WTC11 (cell line): Measurements from ENCODE around the gene CLEC16A. TPM values are rescaled to one million over a fixed set of nuclear protein-coding genes. Genes with fewer than 3 reads are reported as not detected.

Source experiments
- ATAC-seq: fragments of 200-7000 bp; cut with Tn5 transposase; 2 replicates; pipeline ENCODE4 v1.10.0; 2021; ENCODE audit warnings: mild to moderate bottlenecking, moderate library complexity
- CTCF ChIA-PET: fragments of 300-600 bp; sonication (Branson Sonifier 250); formaldehyde crosslinking; loops from one replicate; lab custom pipeline; 2021; ENCODE audit warnings: antibody characterized with exemption; lab: Charles Lee
- POLR2A ChIA-PET: fragments of 350-600 bp; sonication (Branson Sonifier 250); formaldehyde crosslinking; loops from one replicate; lab custom pipeline; 2021; ENCODE audit warnings: antibody characterized with exemption; lab: Charles Lee
- DNase-seq: peaks from one replicate; pipeline ENCODE4 v3.0.0; 2021; ENCODE audit warnings: low spot score
- H3K27ac Mint-ChIP-seq: 2 replicates; pipeline ENCODE4 v1.8.0; 2021; ENCODE audit warnings: mixed read lengths
- H3K27me3 Mint-ChIP-seq: 2 replicates; pipeline ENCODE4 v1.8.0; 2021; ENCODE audit warnings: low read depth, mild to moderate bottlenecking, moderate library complexity, mixed read lengths
- H3K36me3 Mint-ChIP-seq: 2 replicates; pipeline ENCODE4 v1.8.0; 2021; ENCODE audit warnings: mixed read lengths
- H3K4me1 Mint-ChIP-seq: 2 replicates; pipeline ENCODE4 v1.8.0; 2022; ENCODE audit warnings: mixed read lengths
- H3K4me3 Mint-ChIP-seq: 2 replicates; pipeline ENCODE4 v1.8.0; 2021; ENCODE audit warnings: mild to moderate bottlenecking, moderate library complexity, mixed read lengths
- H3K9me3 Mint-ChIP-seq: 2 replicates; pipeline ENCODE4 v1.8.0; 2021; ENCODE audit warnings: mixed read lengths
- ARID4B ChIP-seq: sonication (generic); formaldehyde crosslinking; IDR thresholded peaks from 2 replicates; pipeline ENCODE4 v1.8.0; 2023; ENCODE audit warnings: missing genetic modification reagents, mild to moderate bottlenecking, borderline replicate concordance
- ATF3 ChIP-seq: sonication (generic); formaldehyde crosslinking; conservative IDR thresholded peaks from 2 replicates; pipeline ENCODE4 v1.8.1; 2022; ENCODE audit warnings: mild to moderate bottlenecking, missing genetic modification reagents
- E2F1 ChIP-seq: sonication (generic); formaldehyde crosslinking; IDR thresholded peaks from 2 replicates; pipeline ENCODE4 v1.8.0; 2022; ENCODE audit warnings: mild to moderate bottlenecking, missing genetic modification reagents
- E2F4 ChIP-seq: sonication (generic); formaldehyde crosslinking; IDR thresholded peaks from 2 replicates; pipeline ENCODE4 v1.8.1; 2022; ENCODE audit warnings: low read depth, mild to moderate bottlenecking, moderate library complexity, missing genetic modification reagents, borderline replicate concordance
- FOXJ3 ChIP-seq: sonication (generic); formaldehyde crosslinking; IDR thresholded peaks from 2 replicates; pipeline ENCODE4 v1.9.0; 2021; ENCODE audit warnings: missing genetic modification reagents, mild to moderate bottlenecking, borderline replicate concordance
- IRF1 ChIP-seq: sonication (generic); formaldehyde crosslinking; IDR thresholded peaks from 2 replicates; pipeline ENCODE4 v1.8.0; 2023; ENCODE audit warnings: missing genetic modification reagents
- MLX ChIP-seq: sonication (generic); formaldehyde crosslinking; IDR thresholded peaks from 2 replicates; pipeline ENCODE4 v1.8.1; 2023; ENCODE audit warnings: mild to moderate bottlenecking, missing genetic modification reagents, moderate library complexity
- MYBL2 ChIP-seq: sonication (generic); formaldehyde crosslinking; IDR thresholded peaks from 2 replicates; pipeline ENCODE4 v1.8.1; 2023; ENCODE audit warnings: mild to moderate bottlenecking, moderate library complexity, missing genetic modification reagents
- NR1H2 ChIP-seq: sonication (generic); formaldehyde crosslinking; IDR thresholded peaks from 2 replicates; pipeline ENCODE4 v1.9.0; 2021; ENCODE audit warnings: mild to moderate bottlenecking, moderate library complexity, missing genetic modification reagents
- NR3C1 ChIP-seq: sonication (generic); formaldehyde crosslinking; conservative IDR thresholded peaks from 2 replicates; pipeline ENCODE4 v1.8.1; 2023; ENCODE audit warnings: low read depth, mild to moderate bottlenecking, missing genetic modification reagents
- PRDM15 ChIP-seq: sonication (generic); formaldehyde crosslinking; IDR thresholded peaks from 2 replicates; pipeline ENCODE4 v1.8.0; 2022; ENCODE audit warnings: missing genetic modification reagents
- RELA ChIP-seq: sonication (generic); formaldehyde crosslinking; IDR thresholded peaks from 2 replicates; pipeline ENCODE4 v1.8.1; 2022; ENCODE audit warnings: missing genetic modification reagents, mild to moderate bottlenecking, borderline replicate concordance
- TP53 ChIP-seq: sonication (generic); formaldehyde crosslinking; IDR thresholded peaks from 2 replicates; pipeline ENCODE4 v1.8.1; 2023; ENCODE audit warnings: mild to moderate bottlenecking, missing genetic modification reagents
- ZBTB43 ChIP-seq: sonication (generic); formaldehyde crosslinking; IDR thresholded peaks from 2 replicates; pipeline ENCODE4 v1.8.1; 2023; ENCODE audit warnings: mild to moderate bottlenecking, missing genetic modification reagents
- ZNF138 ChIP-seq: sonication (generic); formaldehyde crosslinking; conservative IDR thresholded peaks from 2 replicates; pipeline ENCODE4 v1.8.1; 2022; ENCODE audit warnings: mild to moderate bottlenecking, moderate library complexity, missing genetic modification reagents
- ZNF232 ChIP-seq: sonication (generic); formaldehyde crosslinking; IDR thresholded peaks from 2 replicates; pipeline ENCODE4 v1.8.0; 2022; ENCODE audit warnings: mild to moderate bottlenecking, missing genetic modification reagents
- ZNF532 ChIP-seq: fragments of 250-450 bp; sonication (Bioruptor Pico); IDR thresholded peaks from 2 replicates; pipeline ENCODE4 v1.9.0; 2021; ENCODE audit warnings: mild to moderate bottlenecking, borderline replicate concordance
- total RNA-seq: library from RNA; stranded (reverse); gene quantifications from 3 replicates; pipeline ENCODE4 v1.2.3, GENCODE V29; 2021

CLEC16A gene
- total RNA-seq, 1 experiment from 2014 or later, result 14.4 TPM

GRCh38 chr16:11092788-11093571 is 148.6 kb downstream of the CLEC16A start:
- CTCF ChIA-PET, result no interaction called here
- TF ChIP-seq FOXJ3 (no peak), E2F4 (no peak), ZBTB43 (CRISPR knock-in tag) (no peak), NR3C1 (CRISPR knock-in tag) (no peak), ARID4B (CRISPR knock-in tag) (no peak), PRDM15 (CRISPR knock-in tag) (no peak), ATF3 (CRISPR knock-in tag) (no peak), NR1H2 (CRISPR knock-in tag) (no peak), ZNF138 (no peak), MYBL2 (CRISPR knock-in tag) (no peak), TP53 (CRISPR knock-in tag) (no peak), ZNF532 (CRISPR knock-in tag) (no peak), E2F1 (CRISPR knock-in tag) (no peak), RELA (no peak), MLX (CRISPR knock-in tag) (no peak), ZNF232 (CRISPR knock-in tag) (no peak), IRF1 (CRISPR knock-in tag) (no peak)

More at GRCh38 chr16:11092788-11093571, 148.6 kb downstream of the CLEC16A start:
- H3K9me3 Mint-ChIP-seq, result no peaks in the 10 kb centered on the region
- DNase-seq, result no peak
- ATAC-seq, result no peak
- H3K36me3 Mint-ChIP-seq, result no peaks in the 10 kb centered on the region
- no peak overlapping the region for H3K4me3 Mint-ChIP-seq
- POLR2A ChIA-PET, result no interaction called here
- H3K4me1 Mint-ChIP-seq, result peaks cover 3% of the 10 kb centered on the region; the same call in 1 of the 2 replicates
- no peak overlapping the region for H3K27ac Mint-ChIP-seq
- H3K27me3 Mint-ChIP-seq, result no peaks in the 10 kb centered on the region
